Sigmoid colon (tissue), 7 donors: ENCODE data around the gene FBXL22. TPM values are rescaled to one million over a fixed set of nuclear protein-coding genes. Genes with fewer than 3 reads are reported as not detected.
A peak's percentile ranks its signal among the peaks of the same experiment; 100 is the strongest.

ENCODE experiments used
- DNase-seq: peaks from one replicate; pipeline ENCODE4 v3.0.0-alpha.2; 2019
- H3K27ac ChIP-seq, 4 donors: fragments of 200-600 bp; sonication (generic); one replicate each; pipeline ENCODE4 v1.5.1; 2016 to 2019; ENCODE audit warnings: mild to moderate bottlenecking in 1 of 4
- H3K27me3 ChIP-seq, 3 donors: fragments of 200-600 bp; sonication (generic); one replicate each; pipeline ENCODE4 v1.5.1; 2019; ENCODE audit warnings: mild to moderate bottlenecking in 1 of 3
- H3K36me3 ChIP-seq, 4 donors: fragments of 200-600 bp; sonication (generic); one replicate each; pipeline ENCODE4 v1.5.1; 2016 to 2019
- H3K4me1 ChIP-seq, 4 donors: fragments of 200-600 bp; sonication (generic); one replicate each; pipeline ENCODE4 v1.5.1; 2017 to 2019
- H3K4me3 ChIP-seq, 4 donors: fragments of 200-600 bp; sonication (generic); one replicate each; pipeline ENCODE4 v1.5.1; 2017 to 2019; ENCODE audit warnings: mild to moderate bottlenecking in 2 of 4, moderate library complexity in 1 of 4
- H3K9me3 ChIP-seq, 4 donors: fragments of 200-600 bp in 3 of 4; sonication (generic) in 3 of 4; one replicate each; pipeline versions ENCODE4 v1.5.1 to v1.6.1; 2013 to 2019
- CTCF ChIP-seq, 4 experiments: fragments of 450-650 bp in 3 of 4; fragments of 200-600 bp in 1 of 4; IDR thresholded peaks; one replicate each; pipeline ENCODE4 v1.5.1; 2016 to 2019; ENCODE audit warnings: antibody characterized with exemption in 4 of 4, mild to moderate bottlenecking in 3 of 4, moderate library complexity in 2 of 4
- EP300 ChIP-seq, 4 donors: sonication (generic); formaldehyde crosslinking; IDR thresholded peaks; one replicate each; pipeline ENCODE4 v1.6.1; 2017; ENCODE audit warnings: antibody characterized with exemption in 4 of 4
- POLR2A ChIP-seq, 2 donors: fragments of 450-650 bp; IDR thresholded peaks; one replicate each; pipeline ENCODE4 v1.6.1; 2016; ENCODE audit warnings: antibody characterized with exemption in 2 of 2, mild to moderate bottlenecking in 2 of 2, moderate library complexity in 2 of 2
- POLR2AphosphoS5 ChIP-seq, 4 donors: sonication (generic); formaldehyde crosslinking; IDR thresholded peaks; one replicate each; pipeline ENCODE4 v1.6.1; 2017; ENCODE audit warnings: antibody characterized with exemption in 4 of 4
- WGBS, 2 donors: extraction: QIAGEN DNeasy Blood & Tissue Kit; methylation state at CpG; one replicate each; pipeline ENCODE4 v1.1.7; 2013; 5-methylcytosine and 5-hydroxymethylcytosine counted together
- intact Hi-C: fragments of 100-400 bp; cut with DNase I; formaldehyde crosslinking; loops from one replicate; pipeline ENCODE4 v1.15.1; 2023
- polyA plus RNA-seq, 3 donors: library from polyadenylated mRNA; stranded (reverse); fragments of 200-250 nt; gene quantifications; one replicate each; pipeline ENCODE4 v1.2.3, GENCODE V29; 2013
- total RNA-seq, 4 donors: library from RNA; depleted of rRNA; stranded (reverse); fragments of >200 nt; gene quantifications; one replicate each; pipeline ENCODE4 v1.1.0, GENCODE V29; 2016
- donor health status: healthy with polysubstance abuse.
- donor health status: Bipolar disorder and iron deficiency.
- donor health status: healthy.

Gene FBXL22
- total and polyA plus RNA-seq, 7 donors, result 0.69 to 150 (median 46.7) TPM

- TF ChIP-seq POLR2A (IDR thresholded peaks at IDR 0.05) (no peak), POLR2AphosphoS5 (IDR thresholded peaks at IDR 0.05) (no peak), CTCF (IDR thresholded peaks at IDR 0.05) (no peak)
- H3K27me3 ChIP-seq, result no peaks in the 10 kb centered on the region
- WGBS, 2 donors, result 95 to 96% methylated on average over 3 of the region's 3 CpGs
- no peak overlapping the region for H3K4me3 ChIP-seq
- H3K27ac ChIP-seq, result peak overlapping the region in 3 of 4 donors; percentile 13 to 93 (median 58)
- H3K9me3 ChIP-seq, result no peaks in the 10 kb centered on the region
- H3K4me1 ChIP-seq, result peaks cover 0 to 63% (median 37%) of the 10 kb centered on the region in 4 donors
- no peak for DNase-seq
- peaks cover 0 to 25% (median 8%) of the 10 kb centered on the region in 4 donors for H3K36me3 ChIP-seq
- intact Hi-C loops, result loop anchor here (10.0 kb wide), 1 partner anchor 550 kb away; no protein-coding TSS in a partner anchor
These were observed 7.8 kb downstream of the FBXL22 start for GRCh38 chr15:63605036-63605435.

- intact Hi-C loops, result loop anchor here (10.0 kb wide), 1 partner anchor 551 kb away; no protein-coding TSS in a partner anchor
- TF ChIP-seq POLR2AphosphoS5 (IDR thresholded peaks at IDR 0.05) (no peak), CTCF (IDR thresholded peaks at IDR 0.05) (no peak), POLR2A (IDR thresholded peaks at IDR 0.05) (no peak), EP300 (IDR thresholded peaks at IDR 0.05) (no peak)
- Histone ChIP-seq H3K27ac (peak overlapping the region in 3 of 4 donors; percentile 20 to 59 (median 58)), H3K9me3 (no peaks in the 10 kb centered on the region), H3K36me3 (peaks cover 0 to 25% (median 8%) of the 10 kb centered on the region in 4 donors), H3K4me3 (no peak overlapping the region), H3K27me3 (no peaks in the 10 kb centered on the region), H3K4me1 (peaks cover 0 to 66% (median 42%) of the 10 kb centered on the region in 4 donors)
- DNase-seq, result no peak
- WGBS, 2 donors, result 51 to 83% methylated on average over 7 of the region's 7 CpGs
These were observed 8.6 kb downstream of the FBXL22 start for GRCh38 chr15:63605816-63606215.

- Histone ChIP-seq H3K4me3 (no peak overlapping the region), H3K36me3 (peaks cover 0 to 25% (median 8%) of the 10 kb centered on the region in 4 donors), H3K9me3 (no peaks in the 10 kb centered on the region), H3K27ac (peak overlapping the region in 3 of 4 donors; percentile 20 to 59 (median 58)), H3K4me1 (peaks cover 0 to 68% (median 45%) of the 10 kb centered on the region in 4 donors), H3K27me3 (no peaks in the 10 kb centered on the region)
- no peak for DNase-seq
- intact Hi-C loops, result loop anchor here (10.0 kb wide), 1 partner anchor 552 kb away; no protein-coding TSS in a partner anchor
- TF ChIP-seq POLR2AphosphoS5 (IDR thresholded peaks at IDR 0.05), result no peak
- TF ChIP-seq EP300 (IDR thresholded peaks at IDR 0.05), result no peak
- no peak for TF ChIP-seq POLR2A (IDR thresholded peaks at IDR 0.05)
- TF ChIP-seq CTCF (IDR thresholded peaks at IDR 0.05), result no peak
- WGBS, 2 donors, result 35 to 42% methylated on average over 2 of the region's 2 CpGs
These were observed 9.1 kb downstream of the FBXL22 start for GRCh38 chr15:63606308-63606707.

- no peak for TF ChIP-seq EP300 (IDR thresholded peaks at IDR 0.05)
- TF ChIP-seq POLR2AphosphoS5 (IDR thresholded peaks at IDR 0.05), result no peak
- no peak for TF ChIP-seq CTCF (IDR thresholded peaks at IDR 0.05)
- no peak for TF ChIP-seq POLR2A (IDR thresholded peaks at IDR 0.05)
- WGBS, 2 donors, result 96 to 97% methylated on average over 15 of the region's 15 CpGs
- Histone ChIP-seq H3K36me3 (peaks cover 0 to 35% (median 17%) of the 10 kb centered on the region in 4 donors), H3K9me3 (no peaks in the 10 kb centered on the region), H3K4me3 (no peak overlapping the region), H3K4me1 (peaks cover 0 to 66% (median 47%) of the 10 kb centered on the region in 4 donors), H3K27ac (peak overlapping the region in 3 of 4 donors; percentile 79 to 82 (median 80)), H3K27me3 (no peaks in the 10 kb centered on the region)
- no peak for DNase-seq
- intact Hi-C loops, result loop anchor here (10.0 kb wide), 1 partner anchor 554 kb away; no protein-coding TSS in a partner anchor
These were observed 11.8 kb downstream of the FBXL22 start for GRCh38 chr15:63608989-63609388.
